Stimulated activated CD8-positive, alpha-beta memory T cell treated with anti-CD3 and anti-CD28 coated beads, Interleukin-7, amount 100 ng/mL, for 4 hours (primary cell): ENCODE data around the gene CHMP6.

Experiments
- DNase-seq, 2 donors: peaks; one replicate each; pipeline ENCODE4 v3.0.0-alpha.2; 2020; ENCODE audit warnings: low read depth in 2 of 2

The CHMP6 gene

DNA sequence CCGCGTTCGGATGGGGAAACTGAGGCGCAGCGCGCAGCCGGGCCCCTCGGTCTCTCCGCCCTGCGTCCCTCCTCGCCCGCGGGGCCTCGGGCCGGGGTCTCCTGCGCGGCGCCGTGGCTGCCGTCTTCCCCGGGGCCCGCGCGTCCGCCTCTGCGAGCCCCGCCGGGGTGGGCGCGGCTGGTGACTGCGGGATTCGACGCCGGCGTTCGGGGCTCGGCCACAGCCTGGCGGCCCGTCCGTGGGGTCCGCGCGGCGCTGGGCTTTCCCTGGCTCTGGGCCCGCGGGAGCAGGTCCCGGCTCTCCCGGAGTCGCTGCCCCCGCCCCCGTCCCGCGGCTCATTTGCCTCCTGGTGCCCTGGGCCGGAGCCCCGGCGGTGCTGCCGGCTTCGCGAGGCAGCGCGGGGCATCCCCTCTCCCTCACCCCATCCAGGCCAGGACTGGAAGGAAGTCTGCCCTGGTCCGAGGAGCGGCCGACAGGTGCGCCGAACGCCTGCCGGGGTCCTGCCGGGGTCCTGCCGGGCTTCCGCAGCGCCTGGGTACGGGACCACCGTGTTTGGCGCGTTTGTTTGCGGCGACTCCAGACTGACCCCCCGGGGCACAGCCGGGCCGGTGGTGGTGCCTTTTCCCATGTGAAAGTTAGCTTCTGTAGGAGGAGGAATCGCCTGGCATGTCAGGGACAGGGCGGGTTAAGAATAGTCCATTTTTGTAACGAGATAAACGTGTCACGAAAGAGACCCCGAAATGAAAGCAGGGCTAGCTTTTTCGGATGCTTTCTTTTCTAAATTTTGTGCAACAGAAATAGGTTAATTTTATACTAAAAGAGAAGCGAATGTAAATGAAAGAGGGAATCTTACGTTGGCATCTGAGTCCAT lies 671 bp downstream of the CHMP6 start:
- no peak for DNase-seq

DNA sequence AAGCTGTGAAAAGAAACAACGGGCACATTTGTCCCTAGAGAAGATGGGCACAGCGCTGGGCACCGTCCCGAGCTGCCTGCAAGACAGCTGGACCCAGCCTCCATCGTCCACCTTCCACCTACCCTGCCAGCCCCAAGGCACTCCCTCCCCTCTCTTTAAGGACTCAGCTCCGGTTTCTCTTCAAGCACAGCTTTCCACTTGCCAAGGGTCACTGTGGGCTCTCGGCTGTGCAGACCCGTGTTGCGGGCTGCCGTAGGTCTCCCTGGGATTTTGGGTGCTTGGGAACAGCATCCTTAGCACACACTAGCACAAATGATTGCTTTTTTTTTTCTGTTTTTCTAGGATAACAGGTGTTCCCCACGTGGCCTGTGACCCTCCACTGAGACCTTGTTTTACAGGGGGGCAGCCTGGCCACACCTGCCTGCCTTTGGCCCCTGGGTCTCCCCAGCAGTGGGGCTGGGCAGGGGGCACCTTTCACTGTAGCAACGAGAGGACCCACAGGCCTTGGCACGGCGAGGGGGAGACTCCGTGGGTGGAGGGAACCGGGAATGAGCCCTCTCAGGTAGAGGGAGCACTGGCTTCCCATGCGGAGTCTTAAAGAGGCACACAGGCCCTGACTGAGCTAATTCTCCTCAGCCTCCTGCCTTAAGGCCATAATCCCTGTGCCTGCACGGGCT lies 1.4 kb downstream of the CHMP6 start:
- DNase-seq, result no peak

DNA sequence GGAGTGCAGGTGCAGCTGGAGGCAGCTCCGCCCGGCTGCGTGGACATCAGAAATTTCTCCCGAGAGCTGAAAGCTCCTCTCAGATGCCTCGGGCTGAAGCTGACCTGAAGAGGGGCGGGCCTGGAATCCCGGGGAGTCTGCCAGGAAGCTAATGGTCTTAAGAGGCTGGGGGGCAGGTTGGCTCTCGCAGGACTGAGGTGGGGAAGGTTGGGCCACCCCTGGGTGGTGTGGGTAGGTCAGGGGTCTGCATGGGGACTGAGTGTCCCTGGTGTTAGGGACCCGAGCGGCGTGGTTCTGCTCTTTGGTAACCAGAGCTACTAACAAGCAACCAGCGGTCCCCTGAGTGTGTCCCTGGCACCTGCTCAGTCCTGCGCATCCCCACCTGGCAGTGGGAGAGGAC lies 3.5 kb downstream of the CHMP6 start:
- DNase-seq, result no peak

DNA sequence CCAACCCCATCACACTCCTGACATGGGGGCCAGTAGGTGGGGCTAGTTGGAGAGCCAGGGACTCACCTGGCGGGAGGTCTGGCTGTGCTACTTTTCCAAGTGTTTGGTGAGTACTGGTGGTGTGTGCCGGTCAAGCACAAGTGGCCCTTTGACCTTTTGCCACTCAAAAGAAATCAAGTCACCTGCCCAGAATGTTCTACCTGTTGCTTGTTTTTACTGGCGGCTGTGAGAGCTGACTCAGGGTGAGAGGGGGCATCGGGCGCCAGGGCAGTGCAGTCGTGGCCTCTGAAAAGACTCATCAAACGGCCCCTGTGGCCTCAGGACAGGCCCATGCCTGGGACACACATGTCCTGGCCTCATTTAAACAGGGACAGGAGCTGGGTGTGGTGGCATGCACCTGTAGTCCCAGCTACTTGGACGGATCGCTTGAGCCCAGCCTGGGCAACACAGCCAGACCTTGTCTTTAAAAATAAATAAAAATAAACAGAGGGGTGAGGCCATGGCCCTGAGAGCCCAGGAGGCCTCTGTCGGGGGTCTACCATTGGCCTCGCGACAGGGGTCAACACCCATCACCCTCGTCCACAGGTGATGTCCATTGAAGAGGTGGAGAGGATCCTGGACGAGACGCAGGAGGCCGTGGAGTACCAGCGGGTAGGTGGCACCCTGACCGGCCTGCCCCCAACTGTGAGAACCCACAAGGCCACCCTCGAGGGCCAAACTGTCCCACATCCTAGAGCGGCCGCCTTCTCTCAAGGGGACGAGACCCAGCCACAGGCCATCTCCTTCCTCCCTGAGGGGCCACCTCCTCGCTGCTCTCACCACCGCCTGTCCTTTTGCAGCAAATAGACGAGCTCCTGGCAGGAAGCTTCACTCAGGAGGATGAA lies 5.0 kb downstream of the CHMP6 start:
- no peak for DNase-seq

DNA sequence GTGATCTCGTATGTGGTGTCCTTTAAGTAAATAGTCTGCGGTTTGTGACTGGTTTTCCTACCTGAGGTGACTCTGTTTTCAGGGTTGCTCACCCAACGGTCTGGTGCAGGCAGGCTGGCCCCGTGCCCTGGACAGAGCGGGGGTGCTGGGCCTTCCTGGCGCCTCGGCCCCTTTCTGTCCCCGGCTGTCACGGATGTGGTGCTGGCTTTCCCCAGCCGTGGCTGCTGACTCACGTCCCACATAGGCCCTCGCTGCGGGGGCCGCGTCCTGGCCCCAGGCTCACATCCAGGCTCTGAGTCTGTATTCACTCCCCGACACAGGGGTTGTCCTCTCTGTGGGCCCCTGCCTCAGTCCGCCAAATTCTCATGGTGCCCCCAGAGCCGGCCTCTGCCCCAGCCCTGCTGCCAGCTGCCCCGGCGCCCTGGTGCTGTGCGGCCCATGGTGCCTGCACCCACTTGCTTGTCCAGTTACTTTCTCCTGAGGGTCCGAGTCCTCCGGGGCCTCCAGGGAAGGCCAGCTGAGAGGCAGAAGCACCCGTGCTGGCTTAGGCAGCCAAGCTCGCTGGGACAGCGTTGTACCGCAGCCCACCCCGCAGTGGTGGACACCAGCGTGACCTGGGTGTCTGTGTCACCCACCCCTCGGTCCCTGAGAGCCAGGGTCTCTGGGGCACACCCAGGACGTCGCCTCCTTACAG lies 5.9 kb downstream of the CHMP6 start:
- DNase-seq, result no peak

DNA sequence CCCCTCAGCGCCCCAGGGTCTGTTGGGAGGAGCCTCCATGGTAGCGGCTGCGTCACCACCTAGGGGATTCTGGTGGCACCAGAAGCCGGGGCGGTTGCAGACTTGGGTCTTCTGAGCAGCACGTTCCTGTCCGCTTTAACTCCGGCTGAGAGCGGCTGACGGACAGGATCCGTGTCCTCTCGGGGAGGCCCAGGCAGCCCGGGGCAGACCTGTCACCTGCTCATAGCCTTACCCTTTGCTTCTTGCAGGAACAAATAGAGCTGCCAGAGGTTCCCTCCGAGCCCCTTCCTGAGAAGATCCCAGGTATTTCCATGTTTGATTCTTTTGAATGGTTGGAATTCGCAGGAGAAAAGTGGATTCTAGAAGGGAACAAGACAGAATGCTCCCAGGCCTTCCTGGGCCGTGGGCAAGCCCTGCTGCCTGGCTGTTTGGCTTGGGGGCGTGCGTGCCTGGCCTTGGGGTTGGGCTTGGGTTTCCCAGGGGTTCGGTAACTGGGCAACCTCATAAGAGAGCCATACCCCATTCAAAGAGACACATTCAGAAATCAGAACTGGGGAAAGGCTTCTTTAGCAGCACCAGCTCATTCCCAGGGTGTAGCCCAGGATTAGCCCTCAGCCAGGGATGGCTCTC lies 6.6 kb downstream of the CHMP6 start:
- DNase-seq, result no peak

DNA sequence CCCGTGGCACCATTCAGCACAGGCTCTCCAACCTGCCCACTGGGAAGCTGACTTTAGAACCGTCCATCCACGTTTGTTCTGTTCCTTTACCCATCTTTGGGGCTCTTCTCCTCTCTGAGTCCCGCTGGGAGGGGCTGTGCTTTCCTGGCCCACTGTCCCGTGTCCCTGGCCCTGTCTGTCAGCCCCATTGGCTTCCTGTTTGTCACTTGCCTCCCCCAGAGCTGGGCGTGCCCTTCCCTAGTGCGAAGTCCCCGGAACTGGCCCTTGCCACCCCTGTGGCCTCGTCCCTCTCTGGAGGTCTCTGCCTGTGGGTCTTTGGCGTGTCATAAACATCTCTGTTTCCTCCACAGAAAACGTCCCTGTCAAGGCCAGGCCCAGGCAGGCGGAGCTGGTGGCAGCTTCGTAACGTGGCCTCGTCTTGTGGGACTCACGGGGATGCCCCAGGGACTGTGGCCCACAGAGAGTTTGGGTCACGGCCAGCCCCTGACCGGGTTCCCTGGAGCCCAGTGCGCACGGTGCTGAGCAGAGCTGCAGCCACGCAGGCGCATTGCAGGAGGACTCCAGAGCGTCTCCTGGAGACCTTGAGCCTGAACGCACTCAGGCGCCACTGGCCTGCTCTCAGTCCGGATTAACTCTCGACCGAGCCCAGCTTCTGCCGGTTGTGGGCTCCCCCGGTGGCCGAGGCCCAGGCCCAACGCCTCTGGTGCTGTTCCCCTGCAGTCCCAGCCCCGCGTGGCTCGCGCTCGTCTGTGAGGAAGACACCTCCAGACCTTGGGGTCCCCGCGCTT lies 7.3 kb downstream of the CHMP6 start:
- no peak for DNase-seq

DNA sequence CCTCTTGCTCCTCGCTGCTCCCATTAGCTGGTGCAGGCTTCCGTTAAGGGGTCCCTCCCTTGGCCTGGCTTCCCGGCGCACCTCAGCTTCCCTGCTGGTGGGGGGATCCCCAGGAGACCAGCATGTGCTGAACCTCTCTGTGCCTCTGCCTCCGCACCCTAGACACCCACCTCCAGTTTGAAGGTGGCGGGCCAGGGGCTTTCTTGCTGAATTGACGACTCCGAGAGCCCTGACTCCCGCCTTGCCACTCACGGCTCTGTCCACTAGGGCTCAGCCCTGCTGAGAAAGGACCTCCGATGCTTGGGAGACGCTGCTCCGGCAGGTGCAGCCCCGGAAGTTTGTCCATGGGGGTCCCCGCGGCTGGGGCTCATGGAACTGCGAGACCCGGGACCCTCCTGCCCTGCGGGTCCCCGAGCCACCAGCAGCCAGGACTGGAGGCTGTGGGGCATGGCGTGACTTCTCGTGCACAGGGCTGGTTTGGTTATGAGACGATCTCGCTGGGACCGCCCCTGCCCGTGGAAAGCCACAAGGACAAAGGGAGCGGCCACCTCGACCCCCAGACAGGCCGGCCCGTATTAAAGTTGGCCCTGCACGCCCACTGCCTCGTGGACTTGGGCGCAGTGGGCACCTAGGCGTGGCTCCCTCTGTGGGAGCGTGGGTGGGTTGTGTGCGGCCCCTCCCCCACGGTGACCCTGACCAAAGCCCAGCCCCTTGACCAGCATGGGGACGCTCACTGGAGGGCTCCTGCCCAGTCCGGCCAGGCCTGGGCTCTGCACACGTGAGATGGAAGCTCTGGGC lies 8.1 kb downstream of the CHMP6 start:
- no peak for DNase-seq

DNA sequence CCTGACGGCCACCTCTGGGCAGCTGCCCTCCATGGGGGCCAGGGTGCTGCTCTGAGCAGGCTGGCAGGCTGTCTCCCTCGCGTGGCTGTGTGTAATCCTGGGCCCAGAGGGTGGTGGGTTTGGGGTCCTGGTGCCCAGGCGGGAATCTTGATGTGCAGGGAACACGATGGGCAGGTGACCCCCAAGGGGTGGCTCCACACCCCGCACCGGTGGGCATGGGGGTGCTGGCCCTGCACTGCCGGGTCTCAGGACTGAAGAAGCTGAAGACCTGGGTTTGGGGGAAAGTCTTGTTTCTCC lies 8.6 kb downstream of the CHMP6 start:
- no peak for DNase-seq

DNA sequence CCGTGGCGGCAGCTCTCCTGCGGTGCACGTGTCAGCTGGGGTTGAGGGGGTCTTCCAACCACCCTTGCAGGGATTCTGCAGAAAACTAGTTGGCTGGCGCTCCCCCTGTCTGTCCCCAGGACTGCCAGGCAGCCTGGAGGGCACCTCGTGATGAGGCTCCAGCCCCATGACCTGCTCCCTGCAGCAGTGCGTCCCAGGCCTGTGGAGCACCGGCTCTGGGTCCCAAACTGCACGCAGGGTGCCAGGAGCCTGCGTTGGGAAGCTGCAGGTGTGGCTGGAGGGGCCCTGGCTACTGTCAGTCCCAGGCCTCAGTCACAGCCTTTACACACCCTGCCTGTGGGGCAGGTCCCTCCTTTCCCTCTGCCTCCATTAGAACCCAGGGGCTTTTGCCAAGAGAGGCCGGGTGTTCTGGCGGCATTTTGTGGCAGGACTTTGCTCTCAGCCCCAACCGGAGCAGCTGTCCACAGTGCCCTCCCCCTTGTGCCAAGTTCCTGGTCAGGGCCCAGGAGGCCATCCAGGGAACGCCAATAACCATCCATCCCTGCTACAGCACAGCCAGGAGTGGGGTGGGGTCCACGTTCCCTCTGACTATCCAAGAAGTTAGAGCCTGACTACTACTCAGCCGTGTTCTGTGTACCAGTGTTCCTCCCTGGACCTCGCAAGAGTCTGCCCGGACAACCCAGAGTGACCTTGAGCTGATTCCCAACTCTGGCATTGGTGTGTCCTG lies 9.2 kb downstream of the CHMP6 start:
- DNase-seq, result no peak

DNA sequence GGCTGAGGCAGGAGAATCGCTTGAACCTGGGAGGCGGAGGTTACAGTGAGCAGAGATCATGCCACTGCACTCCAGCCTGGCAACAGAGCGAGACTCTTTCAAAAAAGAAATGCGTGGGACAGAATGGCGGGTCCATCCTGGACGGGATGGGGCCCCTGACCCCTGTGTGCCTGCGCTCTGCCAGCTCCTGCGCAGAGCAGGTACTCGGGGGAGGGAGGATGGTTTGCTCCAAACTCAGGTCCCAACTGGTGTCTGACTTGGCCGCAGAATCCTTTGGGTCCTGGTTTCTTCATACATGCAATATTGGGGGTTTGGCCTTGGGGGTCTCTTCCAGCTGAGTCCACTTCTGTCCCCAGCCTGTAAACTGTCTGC lies 10.4 kb downstream of the CHMP6 start:
- DNase-seq, result no peak

DNA sequence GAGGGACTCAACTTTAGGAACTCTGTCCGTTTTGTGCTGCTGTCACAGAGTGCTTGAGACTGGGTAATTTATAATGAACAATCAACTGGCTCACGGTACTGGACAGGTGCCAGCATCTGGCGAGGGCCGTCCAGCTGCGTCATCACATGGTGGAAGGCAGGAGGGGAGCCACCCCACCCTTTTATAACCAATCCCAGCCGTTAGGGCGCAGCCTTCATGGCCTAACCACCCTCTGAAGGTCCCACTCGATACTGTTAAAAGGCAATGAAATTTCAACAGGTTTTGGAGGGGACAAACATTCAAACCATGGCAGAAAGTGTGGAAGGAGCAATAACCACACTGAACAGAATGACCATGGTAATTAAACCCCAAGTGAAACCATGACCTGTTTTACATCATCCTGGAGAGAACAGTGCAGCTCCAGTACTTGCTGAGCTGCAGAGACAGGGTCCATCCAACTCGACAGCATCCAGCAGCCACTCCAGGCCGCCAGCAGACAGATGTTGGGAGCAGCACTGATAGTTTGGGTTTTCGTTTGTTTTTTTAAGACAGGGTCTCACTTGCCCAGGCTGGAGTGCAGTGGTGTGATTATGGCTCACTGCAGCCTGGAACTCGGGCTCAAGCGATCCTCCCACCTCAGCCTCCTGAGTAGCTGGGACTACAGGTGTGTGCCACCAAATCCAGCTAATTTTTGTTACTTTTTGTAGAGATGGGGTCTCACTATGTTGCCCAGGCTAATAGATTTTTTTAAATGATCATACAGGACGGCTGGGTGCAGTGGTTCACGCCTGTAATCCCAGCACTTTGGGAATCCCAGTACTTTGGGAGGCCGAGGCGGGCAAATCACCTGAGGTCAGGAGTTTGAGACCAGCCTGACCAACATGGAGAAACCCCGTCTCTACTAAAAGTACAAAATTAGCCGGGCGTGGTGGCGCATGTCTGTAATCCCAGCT lies 11.0 kb downstream of the CHMP6 start:
- no peak for DNase-seq

DNA sequence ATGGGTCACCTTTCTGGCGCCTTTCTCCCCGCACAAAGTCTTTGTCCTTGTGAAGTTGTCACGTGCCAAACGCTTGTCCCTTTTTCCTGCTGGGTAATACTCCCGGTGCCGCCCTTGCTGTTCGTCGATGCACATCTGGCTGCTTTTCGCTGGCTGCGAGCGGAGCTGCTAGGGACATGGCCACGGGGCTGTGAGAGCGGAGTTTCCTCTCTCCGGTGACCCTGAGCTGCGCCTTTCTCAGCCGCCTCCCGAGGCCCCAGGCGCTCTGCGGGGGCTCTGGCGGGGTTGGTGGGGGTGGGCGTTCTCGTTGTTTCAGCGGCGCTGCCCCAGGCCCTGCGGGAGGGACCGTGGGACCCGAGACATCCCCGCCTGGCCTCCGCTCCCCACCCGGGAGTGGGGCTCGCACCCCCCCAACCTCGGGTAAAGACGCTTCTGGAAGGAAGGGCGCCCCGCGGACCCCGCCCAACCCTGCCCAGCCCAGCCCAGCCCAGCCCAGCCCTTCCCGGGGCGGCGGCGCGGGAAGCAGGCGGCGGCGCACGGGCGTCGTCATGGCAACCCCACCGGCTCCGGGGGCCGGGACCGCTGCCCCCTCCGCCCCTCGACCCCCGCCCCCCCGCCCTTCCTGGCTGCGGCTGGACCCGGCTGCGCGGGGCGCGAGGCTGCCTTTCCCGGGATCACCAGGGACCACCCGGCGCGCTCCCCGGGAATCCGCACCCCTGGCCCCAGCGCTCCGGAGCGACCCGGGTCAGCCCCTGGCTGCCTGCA lies 12.3 kb downstream of the CHMP6 start:
- no peak for DNase-seq

DNA sequence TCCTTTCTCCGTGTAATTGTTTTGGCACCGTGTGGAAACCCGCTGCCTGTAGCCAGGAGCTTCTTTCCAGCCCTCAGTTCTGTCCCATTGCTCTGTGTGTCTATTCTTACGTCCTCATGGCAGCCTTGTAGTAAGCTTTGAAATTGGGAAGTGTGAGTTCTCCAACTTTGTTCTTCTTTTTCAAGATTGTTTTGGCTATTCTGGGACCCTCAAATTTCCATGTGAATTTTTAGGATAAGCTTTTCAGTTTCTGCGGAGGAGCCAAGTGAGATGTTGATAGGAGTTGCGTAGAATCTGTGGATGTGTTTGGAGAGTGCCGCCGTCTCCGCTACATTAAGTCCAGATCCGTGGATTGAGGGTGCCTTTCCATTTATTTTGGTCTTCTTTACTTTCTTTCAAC lies 15.2 kb downstream of the CHMP6 start:
- DNase-seq, result no peak

DNA sequence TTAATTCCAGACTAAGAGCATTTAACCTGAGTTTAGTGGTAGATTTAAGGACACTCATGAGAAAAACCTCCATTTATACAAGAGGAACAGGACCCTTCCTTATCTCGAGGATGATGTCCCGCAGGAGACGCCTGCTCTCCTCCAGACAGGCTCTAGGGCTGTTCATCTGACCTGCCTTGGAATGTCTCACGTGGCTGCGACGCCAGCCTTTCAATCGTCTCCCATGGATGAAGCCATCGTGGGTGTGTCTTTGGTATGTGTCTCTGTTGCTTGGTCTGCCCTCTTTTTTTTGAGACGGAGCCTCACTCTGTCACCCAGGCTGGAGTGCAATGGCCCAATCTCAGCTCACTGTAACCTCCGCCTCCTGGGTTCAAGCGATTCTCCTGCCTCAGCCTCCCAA lies 16.5 kb downstream of the CHMP6 start:
- no peak for DNase-seq

DNA sequence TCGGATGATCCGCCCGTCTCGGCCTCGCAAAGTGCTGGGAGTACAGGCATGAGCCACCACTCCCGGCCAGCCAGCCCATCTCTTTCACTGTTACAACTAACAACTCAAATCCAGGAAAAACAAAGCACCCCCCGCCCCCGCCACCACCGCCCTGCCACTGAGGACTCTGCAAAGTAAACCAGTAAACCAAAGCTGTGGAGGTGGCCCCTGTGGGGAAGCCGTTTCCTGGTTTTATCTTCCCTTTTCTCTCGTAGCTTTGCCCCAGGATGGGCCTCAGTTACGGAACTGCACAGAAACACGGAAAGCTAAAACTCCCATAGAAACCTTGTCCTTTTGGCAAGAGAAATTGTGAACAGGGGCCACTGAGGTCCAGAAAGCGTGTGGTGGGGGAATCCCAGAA lies 17.5 kb downstream of the CHMP6 start:
- DNase-seq, result no peak

DNA sequence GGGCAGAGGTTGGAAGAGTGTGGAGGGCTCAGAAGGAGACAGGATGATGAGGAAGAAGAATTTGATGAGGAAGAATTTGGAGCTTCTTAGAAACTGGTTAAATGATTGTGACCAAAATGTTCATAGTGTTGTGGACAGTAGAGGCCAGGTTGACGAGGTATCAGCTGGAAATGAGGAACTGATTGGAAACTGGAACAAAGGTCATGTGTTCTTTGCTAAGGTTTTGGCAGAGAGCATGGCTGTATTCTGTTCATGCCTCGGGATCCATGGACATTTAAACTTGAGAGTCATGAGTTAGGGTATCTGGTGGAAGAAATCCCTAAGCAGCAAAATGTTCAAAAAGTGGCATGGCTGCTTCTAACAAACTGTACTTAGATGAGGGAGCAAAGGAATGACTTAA lies 19.3 kb downstream of the CHMP6 start:
- DNase-seq, result no peak
